HG03439 (cell line): ENCODE data around the gene TMEM207.

Source experiments
- ATAC-seq: cut with Tn5 transposase; IDR thresholded peaks from one replicate; pipeline ENCODE4 v1.9.1; 2021; ENCODE audit warnings: mild to moderate bottlenecking, moderate library complexity; ENCODE audit not compliant: unreplicated experiment

The TMEM207 gene

GRCh38 chr3:190444576-190445145 is 5.0 kb downstream of the TMEM207 start:
- ATAC-seq, result no peak

GRCh38 chr3:190444006-190444405 is 5.7 kb downstream of the TMEM207 start:
- ATAC-seq, result no peak

- no peak for ATAC-seq
Measured at GRCh38 chr3:190443257-190443656, 6.4 kb downstream of the TMEM207 start.

- ATAC-seq, result no peak
Measured at GRCh38 chr3:190442240-190442639, 7.5 kb downstream of the TMEM207 start.

- ATAC-seq, result no peak
Measured at GRCh38 chr3:190436331-190436730, 13.4 kb downstream of the TMEM207 start.

GRCh38 chr3:190435618-190436017 is 14.1 kb downstream of the TMEM207 start:
- ATAC-seq, result no peak

GRCh38 chr3:190433626-190434025 is 16.1 kb downstream of the TMEM207 start:
- no peak for ATAC-seq

- no peak for ATAC-seq
Measured at GRCh38 chr3:190432216-190432615, 17.5 kb downstream of the TMEM207 start.

- ATAC-seq, result no peak
Measured at GRCh38 chr3:190430906-190431305, 18.8 kb downstream of the TMEM207 start.

GRCh38 chr3:190429681-190430080 is 20.0 kb downstream of the TMEM207 start:
- ATAC-seq, result no peak

GRCh38 chr3:190426806-190427507 is 22.7 kb downstream of the TMEM207 start:
- ATAC-seq, result no peak

GRCh38 chr3:190425833-190426232 is 23.9 kb downstream of the TMEM207 start:
- no peak for ATAC-seq

GRCh38 chr3:190424478-190425439 is 24.9 kb downstream of the TMEM207 start:
- peak; percentile 81 for ATAC-seq

- no peak for ATAC-seq
Measured at GRCh38 chr3:190424108-190424477, 25.6 kb downstream of the TMEM207 start.

GRCh38 chr3:190414297-190414696 is 35.4 kb downstream of the TMEM207 start:
- no peak for ATAC-seq

GRCh38 chr3:190404715-190405114 is 45.0 kb downstream of the TMEM207 start:
- ATAC-seq, result no peak

- ATAC-seq, result no peak
Measured at GRCh38 chr3:190401963-190402362, 47.7 kb downstream of the TMEM207 start.

- no peak for ATAC-seq
Measured at GRCh38 chr3:190399677-190400076, 50.0 kb downstream of the TMEM207 start.

- ATAC-seq, result no peak
Measured at GRCh38 chr3:190397889-190398288, 51.8 kb downstream of the TMEM207 start.

GRCh38 chr3:190396001-190396400 is 53.7 kb downstream of the TMEM207 start:
- no peak for ATAC-seq

GRCh38 chr3:190388703-190389102 is 61.0 kb downstream of the TMEM207 start:
- ATAC-seq, result no peak
